ENCODE results near the gene PRPF39.

The PRPF39 gene

GRCh38 chr14:45065540-45065939, 18.4 kb upstream of the PRPF39 start:
- CTCF ChIA-PET, result interaction anchor here (0.6 kb wide), 1 partner anchor 399 kb away, joined by 3 read pairs; no protein-coding TSS in a partner anchor
- no peak for DNase-seq (ENCODE audit: low spot score)
- POLR2A ChIA-PET (ENCODE audit: low non-redundant PET), result no interaction called here
- H3K27ac ChIP-seq, result no peak overlapping the region
- no peak for TF ChIP-seq CTCF (conservative IDR thresholded peaks at IDR 0.05; ENCODE audit: low read depth)

DNA sequence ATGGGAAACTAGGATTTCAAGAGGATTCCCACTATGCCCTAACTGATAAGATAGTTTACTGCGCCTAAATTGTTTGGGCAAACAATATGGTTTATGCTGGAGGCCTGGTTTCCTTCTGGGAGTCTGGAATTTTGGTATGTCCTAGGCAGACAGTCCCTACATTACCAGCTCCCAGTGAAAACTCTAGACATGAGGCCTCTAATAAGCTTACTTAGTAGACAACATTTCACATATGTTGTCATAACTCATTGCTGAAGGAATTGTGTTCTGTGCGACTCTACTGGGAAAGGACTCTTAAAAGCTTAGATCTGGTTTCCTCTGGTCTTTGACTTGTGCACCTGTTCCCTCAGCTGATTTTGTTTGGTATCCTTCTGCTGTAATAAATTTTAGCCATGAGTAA, 18.0 kb upstream of the PRPF39 start:
- CTCF ChIA-PET, result interaction anchor here (0.6 kb wide), 1 partner anchor 400 kb away, joined by 3 read pairs; no protein-coding TSS in a partner anchor

DNA sequence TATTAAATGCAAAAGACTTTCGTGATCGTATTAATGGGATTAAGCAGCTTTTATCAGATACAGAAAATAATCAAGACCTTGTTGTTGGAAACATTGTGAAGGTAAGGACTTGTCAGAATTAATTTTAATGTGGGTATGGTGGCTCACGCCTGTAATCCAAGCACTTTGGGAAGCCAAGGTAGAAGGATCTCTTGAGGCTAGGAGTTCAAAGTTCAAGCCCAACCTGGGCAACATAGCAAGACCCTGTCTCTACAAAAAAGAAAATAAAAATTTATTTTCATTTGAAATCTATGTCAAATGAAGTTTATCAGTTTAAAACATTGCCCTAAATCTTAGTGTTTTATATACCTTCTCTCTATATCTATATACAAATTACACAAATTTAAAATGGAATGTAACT, 17.2 kb upstream of the PRPF39 start:
- POLR2A ChIA-PET (ENCODE audit: low non-redundant PET), result no interaction called here
- TF ChIP-seq CTCF (conservative IDR thresholded peaks at IDR 0.05; ENCODE audit: low read depth), result no peak
- DNase-seq (ENCODE audit: low spot score), result no peak
- CTCF ChIA-PET, result no interaction called here
- no peak overlapping the region for H3K27ac ChIP-seq

More for the DNA sequence above, 18.0 kb upstream of the PRPF39 start:
- no peak overlapping the region for H3K27ac ChIP-seq
- no peak for TF ChIP-seq CTCF (conservative IDR thresholded peaks at IDR 0.05; ENCODE audit: low read depth)
- no peak for DNase-seq (ENCODE audit: low spot score)
- POLR2A ChIA-PET (ENCODE audit: low non-redundant PET), result no interaction called here

- no peak for DNase-seq (ENCODE audit: low spot score)
- CTCF ChIA-PET, result interaction anchor here (0.5 kb wide), 1 partner anchor 157 kb away, joined by 4 read pairs; no protein-coding TSS in a partner anchor
- POLR2A ChIA-PET (ENCODE audit: low non-redundant PET), result no interaction called here
- TF ChIP-seq CTCF (conservative IDR thresholded peaks at IDR 0.05; ENCODE audit: low read depth), result no peak
- H3K27ac ChIP-seq, result no peak overlapping the region
Observed at GRCh38 chr14:45068396-45068795, 15.5 kb upstream of the PRPF39 start.

- POLR2A ChIA-PET (ENCODE audit: low non-redundant PET), result no interaction called here
- no peak for DNase-seq (ENCODE audit: low spot score)
- CTCF ChIA-PET, result no interaction called here
- H3K27ac ChIP-seq, result no peak overlapping the region
- no peak for TF ChIP-seq CTCF (conservative IDR thresholded peaks at IDR 0.05; ENCODE audit: low read depth)
Observed at GRCh38 chr14:45070215-45070614, 13.7 kb upstream of the PRPF39 start.

DNA sequence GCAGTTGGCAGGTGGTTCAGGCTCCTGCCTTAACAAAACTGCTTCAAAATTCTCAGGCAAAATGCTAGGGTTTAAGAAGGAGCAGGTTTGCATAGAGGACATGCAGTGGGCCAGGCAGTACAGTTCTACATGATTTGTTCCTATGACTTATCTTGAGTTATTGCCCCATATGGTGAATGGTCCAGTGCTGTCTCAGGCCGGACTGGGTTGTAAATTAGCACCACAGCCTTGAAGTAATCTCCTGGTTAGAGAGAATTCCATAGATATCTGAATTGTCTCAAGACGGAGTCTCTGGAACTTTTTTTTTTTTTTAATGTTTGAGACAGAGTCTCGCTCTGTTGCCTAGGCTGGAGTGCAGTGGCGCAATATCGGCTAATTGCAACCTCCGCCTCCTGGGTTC, 11.8 kb upstream of the PRPF39 start:
- DNase-seq (ENCODE audit: low spot score), result no peak
- ChIA-PET CTCF (no interaction called here), POLR2A (ENCODE audit: low non-redundant PET) (no interaction called here)
- no peak for TF ChIP-seq CTCF (conservative IDR thresholded peaks at IDR 0.05; ENCODE audit: low read depth)
- H3K27ac ChIP-seq, result no peak overlapping the region
